ENCODE measurements around the gene RAB2B. TPM values are rescaled to one million over a fixed set of nuclear protein-coding genes. Genes with fewer than 3 reads are reported as not detected.

The RAB2B gene
- total RNA-seq, 1 donor from 2014 or later = 27.5 TPM

GRCh38 chr14:21494902-21495762, 18.4 kb upstream of the RAB2B start:
- H3K27ac Mint-ChIP-seq = no peak overlapping the region
- no peak overlapping the region for H3K4me3 Mint-ChIP-seq
- ChIA-PET POLR2A (interaction anchor here (0.6 to 1.2 kb wide), 2 partner anchors 16 to 25 kb away, joined by 4 to 5 read pairs; partner anchors contain the start of gene METTL3), CTCF (interaction anchor here (1.4 to 5.6 kb wide), 2 partner anchors 22 to 64 kb away, joined by 3 to 47 read pairs; no protein-coding TSS in a partner anchor)
- no peak for DNase-seq
- H3K4me1 Mint-ChIP-seq = no peaks in the 10 kb centered on the region
- H3K9me3 Mint-ChIP-seq = no peaks in the 10 kb centered on the region
- intact Hi-C loops (cut with micrococcal nuclease) = no loop called here
- no peak for TF ChIP-seq CTCF (IDR thresholded peaks at IDR 0.05)
- no peaks in the 10 kb centered on the region for H3K27me3 Mint-ChIP-seq
- H3K36me3 Mint-ChIP-seq (ENCODE audit: low read depth) = peaks cover 81% of the 10 kb centered on the region
- ATAC-seq (ENCODE audit: low read depth) = no peak

GRCh38 chr14:21486640-21487087, 9.9 kb upstream of the RAB2B start:
- Mint-ChIP-seq H3K4me3 (no peak overlapping the region), H3K27ac (no peak overlapping the region), H3K9me3 (no peaks in the 10 kb centered on the region), H3K36me3 (ENCODE audit: low read depth) (peaks cover 59% of the 10 kb centered on the region), H3K27me3 (no peaks in the 10 kb centered on the region), H3K4me1 (peaks cover 5% of the 10 kb centered on the region)
- ChIA-PET CTCF (interaction anchor here (3.8 kb wide), 1 partner anchor 12 kb away, joined by 12 read pairs; no protein-coding TSS in a partner anchor), POLR2A (no interaction called here)
- intact Hi-C loops (cut with micrococcal nuclease) = no loop called here
- no peak for DNase-seq
- no peak for ATAC-seq (ENCODE audit: low read depth)
- TF ChIP-seq CTCF (IDR thresholded peaks at IDR 0.05) = no peak

GRCh38 chr14:21476523-21476924, 235 bp downstream of the RAB2B start:
- CTCF ChIA-PET = interaction anchor here (0.6 to 2.1 kb wide), 4 partner anchors 11 to 982 kb away, joined by 3 to 7 read pairs (median 5); partner anchors contain the start of gene CHD8
- ATAC-seq (ENCODE audit: low read depth) (peak; percentile 56), DNase-seq (no peak)
- intact Hi-C loops (cut with micrococcal nuclease) = loop anchor here (2.0 kb wide), 1 partner anchor 1064 kb away; the partner anchor contains the start of gene TEP1
- Mint-ChIP-seq H3K27me3 (no peaks in the 10 kb centered on the region), H3K27ac (peak overlapping the region; percentile 95), H3K36me3 (ENCODE audit: low read depth) (peaks cover 51% of the 10 kb centered on the region), H3K4me1 (peaks cover 33% of the 10 kb centered on the region), H3K4me3 (peak overlapping the region; percentile 99), H3K9me3 (no peaks in the 10 kb centered on the region)
- no peak for TF ChIP-seq CTCF (IDR thresholded peaks at IDR 0.05)
- POLR2A ChIA-PET = interaction anchor here (0.6 to 5.3 kb wide), 10 partner anchors 13 to 1619 kb away, joined by 3 to 35 read pairs (median 6); partner anchors contain the start of genes C14orf119, CHD8, METTL3 and SUPT16H

GRCh38 chr14:21475767-21476522, 814 bp downstream of the RAB2B start:
- ChIA-PET POLR2A (interaction anchor here (0.5 to 5.3 kb wide), 9 partner anchors 12 to 211 kb away, joined by 3 to 35 read pairs (median 7); partner anchors contain the start of genes CHD8, METTL3 and SUPT16H), CTCF (interaction anchor here (1.3 to 2.1 kb wide), 3 partner anchors 11 to 23 kb away, joined by 4 to 7 read pairs (median 6); partner anchors contain the start of gene CHD8)
- no peak for TF ChIP-seq CTCF (IDR thresholded peaks at IDR 0.05)
- intact Hi-C loops (cut with micrococcal nuclease) = loop anchor here (2.0 kb wide), 1 partner anchor 1063 kb away; the partner anchor contains the start of gene TEP1
- Mint-ChIP-seq H3K9me3 (no peaks in the 10 kb centered on the region), H3K27me3 (no peaks in the 10 kb centered on the region), H3K4me1 (peaks cover 33% of the 10 kb centered on the region), H3K36me3 (ENCODE audit: low read depth) (peaks cover 48% of the 10 kb centered on the region), H3K27ac (peak overlapping the region; percentile 95), H3K4me3 (peak overlapping the region; percentile 99)
- DNase-seq (no peak), ATAC-seq (ENCODE audit: low read depth) (no peak)
